Mucosa of descending colon (tissue), 3 donors: ENCODE data around the gene DENND1A. TPM values are rescaled to one million over a fixed set of nuclear protein-coding genes. Genes with fewer than 3 reads are reported as not detected.
A peak's percentile ranks its signal among the peaks of the same experiment; 100 is the strongest.

Source experiments
- ATAC-seq: fragments of 200-7000 bp; cut with Tn5 transposase; one replicate; pipeline ENCODE4 v1.9.1; 2020; ENCODE audit warnings: mild to moderate bottlenecking, moderate library complexity
- DNase-seq, 3 donors: peaks; one replicate each; pipeline ENCODE4 v3.0.0-alpha.2; 2020
- H3K36me3 ChIP-seq: fragments of 200-600 bp; one replicate; pipeline ENCODE4 v1.8.0; 2021; ENCODE audit warnings: low read depth, mild to moderate bottlenecking
- H3K4me1 ChIP-seq: fragments of 200-600 bp; one replicate; pipeline ENCODE4 v1.8.0; 2021; ENCODE audit warnings: low read depth, mild to moderate bottlenecking
- H3K4me3 ChIP-seq: fragments of 200-600 bp; one replicate; pipeline ENCODE4 v1.8.0; 2021; ENCODE audit warnings: mild to moderate bottlenecking
- H3K9me3 ChIP-seq: fragments of 200-600 bp; one replicate; pipeline ENCODE4 v1.8.0; 2021; ENCODE audit warnings: mild to moderate bottlenecking
- CTCF ChIP-seq: fragments of 200-600 bp; IDR thresholded peaks from one replicate; pipeline ENCODE4 v1.8.0; 2022; ENCODE audit warnings: antibody characterized with exemption, mild to moderate bottlenecking
- intact Hi-C, 2 donors: fragments of 100-400 bp; cut with DNase I in 1 of 2; cut with micrococcal nuclease in 1 of 2; formaldehyde crosslinking; loops; one replicate each; pipeline versions ENCODE4 v1.11.0 to v1.11.1; 2022; cut with DNase I, micrococcal nuclease
- total RNA-seq, 3 donors: library from RNA; stranded (reverse); fragmentation: NEBNext Ultra II Directional in 2 of 3; extraction: Animal tissue kit (Norgen Biotek cat#: 25700) in 2 of 3; gene quantifications; one replicate each; pipeline versions ENCODE4 v1.2.1 to v1.2.4, GENCODE V29; 2021 to 2023
- donor health status: DM: no; HTN: no; CAD: no; lungs with moderate emphysema.
- donor health status: DM: no; HTN: no; CAD: no.
- donor health status: DM: no; HTN: yes; CAD: no.

DENND1A gene
- total RNA-seq, 3 donors from 2014 or later, result 32.8 to 50.0 (median 35.1) TPM

- ATAC-seq, result peak; percentile 99
- Histone ChIP-seq H3K4me1 (peaks cover 18% of the 10 kb centered on the region), H3K9me3 (no peaks in the 10 kb centered on the region), H3K36me3 (no peaks in the 10 kb centered on the region), H3K4me3 (no peak overlapping the region)
- intact Hi-C loops, result no loop called here
- DNase-seq, result peak; percentile 78 to 91 (median 80)
- TF ChIP-seq CTCF, result no peak
Observed at GRCh38 chr9:123651273-123651672, 278.7 kb downstream of the DENND1A start.

- DNase-seq (no peak), ATAC-seq (no peak)
- Histone ChIP-seq H3K9me3 (no peaks in the 10 kb centered on the region), H3K36me3 (no peaks in the 10 kb centered on the region), H3K4me3 (no peak overlapping the region), H3K4me1 (peaks cover 19% of the 10 kb centered on the region)
- TF ChIP-seq CTCF, result no peak
- intact Hi-C loops, result no loop called here
Observed at GRCh38 chr9:123649909-123650308, 280.0 kb downstream of the DENND1A start.

GRCh38 chr9:123647145-123647544, 282.8 kb downstream of the DENND1A start:
- no peak for DNase-seq
- intact Hi-C loops, result no loop called here
- no peak for ATAC-seq
- Histone ChIP-seq H3K4me3 (no peak overlapping the region), H3K4me1 (peaks cover 28% of the 10 kb centered on the region), H3K9me3 (no peaks in the 10 kb centered on the region), H3K36me3 (no peaks in the 10 kb centered on the region)
- TF ChIP-seq CTCF, result no peak

GRCh38 chr9:123645762-123646161, 284.2 kb downstream of the DENND1A start:
- TF ChIP-seq CTCF, result no peak
- intact Hi-C loops, result no loop called here
- Histone ChIP-seq H3K4me3 (no peak overlapping the region), H3K36me3 (no peaks in the 10 kb centered on the region), H3K4me1 (peaks cover 26% of the 10 kb centered on the region), H3K9me3 (no peaks in the 10 kb centered on the region)
- ATAC-seq (no peak), DNase-seq (no peak)

GRCh38 chr9:123645126-123645525, 284.8 kb downstream of the DENND1A start:
- no peak for ATAC-seq

More at GRCh38 chr9:123645126-123645525, 284.8 kb downstream of the DENND1A start:
- no peak overlapping the region for H3K4me3 ChIP-seq
- no peaks in the 10 kb centered on the region for H3K9me3 ChIP-seq
- TF ChIP-seq CTCF, result no peak
- intact Hi-C loops, result no loop called here
- H3K4me1 ChIP-seq, result peaks cover 26% of the 10 kb centered on the region
- DNase-seq, result no peak
- no peaks in the 10 kb centered on the region for H3K36me3 ChIP-seq
